ENCODE measurements around the gene MAST4.

Gene MAST4

GRCh38 chr5:66959653-66960052, 363.5 kb downstream of the MAST4 start:
- Mint-ChIP-seq H3K27ac (peak overlapping the region; percentile 82 to 96 (median 94)), H3K4me3 (peak overlapping the region; percentile 74 to 83 (median 82)), H3K27me3 (ENCODE audit: low read depth) (no peaks in the 10 kb centered on the region), H3K36me3 (ENCODE audit: low read depth) (no peaks in the 10 kb centered on the region), H3K4me1 (peaks cover 37% of the 10 kb centered on the region), H3K9me3 (no peaks in the 10 kb centered on the region)
- no peak for TF ChIP-seq CTCF (IDR thresholded peaks at IDR 0.05; ENCODE audit: unreplicated experiment in 3 of 3)

GRCh38 chr5:66960369-66961137, 364.4 kb downstream of the MAST4 start:
- Mint-ChIP-seq H3K4me1 (peaks cover 37% of the 10 kb centered on the region), H3K27me3 (ENCODE audit: low read depth) (no peaks in the 10 kb centered on the region), H3K4me3 (peak overlapping the region; percentile 44 to 71 (median 51)), H3K36me3 (ENCODE audit: low read depth) (no peaks in the 10 kb centered on the region), H3K27ac (peak overlapping the region; percentile 21 to 96 (median 55)), H3K9me3 (no peaks in the 10 kb centered on the region)
- TF ChIP-seq CTCF (IDR thresholded peaks at IDR 0.05; ENCODE audit: unreplicated experiment in 3 of 3), result no peak

GRCh38 chr5:66963559-66963971, 367.4 kb downstream of the MAST4 start:
- peaks cover 25% of the 10 kb centered on the region for H3K4me1 Mint-ChIP-seq
- H3K36me3 Mint-ChIP-seq (ENCODE audit: low read depth), result no peaks in the 10 kb centered on the region
- H3K27me3 Mint-ChIP-seq (ENCODE audit: low read depth), result no peaks in the 10 kb centered on the region
- TF ChIP-seq CTCF (IDR thresholded peaks at IDR 0.05; ENCODE audit: unreplicated experiment in 3 of 3), result no peak
- H3K4me3 Mint-ChIP-seq, result no peak overlapping the region
- H3K27ac Mint-ChIP-seq, result no peak overlapping the region
- no peaks in the 10 kb centered on the region for H3K9me3 Mint-ChIP-seq

GRCh38 chr5:66966439-66966838, 370.2 kb downstream of the MAST4 start:
- H3K36me3 Mint-ChIP-seq (ENCODE audit: low read depth), result no peaks in the 10 kb centered on the region
- TF ChIP-seq CTCF (IDR thresholded peaks at IDR 0.05; ENCODE audit: unreplicated experiment in 3 of 3), result no peak
- H3K9me3 Mint-ChIP-seq, result no peaks in the 10 kb centered on the region
- H3K4me3 Mint-ChIP-seq, result no peak overlapping the region
- no peak overlapping the region for H3K27ac Mint-ChIP-seq
- H3K27me3 Mint-ChIP-seq (ENCODE audit: low read depth), result no peaks in the 10 kb centered on the region
- no peaks in the 10 kb centered on the region for H3K4me1 Mint-ChIP-seq

GRCh38 chr5:66967102-66967501, 370.9 kb downstream of the MAST4 start:
- Mint-ChIP-seq H3K27ac (no peak overlapping the region), H3K4me3 (no peak overlapping the region), H3K9me3 (no peaks in the 10 kb centered on the region), H3K27me3 (ENCODE audit: low read depth) (no peaks in the 10 kb centered on the region), H3K36me3 (ENCODE audit: low read depth) (no peaks in the 10 kb centered on the region), H3K4me1 (no peaks in the 10 kb centered on the region)
- TF ChIP-seq CTCF (IDR thresholded peaks at IDR 0.05; ENCODE audit: unreplicated experiment in 3 of 3), result no peak

GRCh38 chr5:66967826-66968262, 371.7 kb downstream of the MAST4 start:
- Mint-ChIP-seq H3K36me3 (ENCODE audit: low read depth) (no peaks in the 10 kb centered on the region), H3K9me3 (no peaks in the 10 kb centered on the region), H3K4me1 (no peaks in the 10 kb centered on the region), H3K27ac (no peak overlapping the region), H3K27me3 (ENCODE audit: low read depth) (no peaks in the 10 kb centered on the region), H3K4me3 (no peak overlapping the region)
- TF ChIP-seq CTCF (IDR thresholded peaks at IDR 0.05; ENCODE audit: unreplicated experiment in 3 of 3), result no peak

All from nephron (organoid).